HG02588 (cell line): Measurements from ENCODE around the gene DCLRE1B.

Source experiments
- ATAC-seq: cut with Tn5 transposase; IDR thresholded peaks from one replicate; pipeline ENCODE4 v1.9.1; 2021; ENCODE audit warnings: mild to moderate bottlenecking, moderate library complexity; ENCODE audit not compliant: unreplicated experiment

Gene DCLRE1B

GRCh38 chr1:113886417-113887401 is 18.4 kb upstream of the DCLRE1B start:
- ATAC-seq: no peak

- ATAC-seq: no peak
Observed at GRCh38 chr1:113887402-113888175, 17.5 kb upstream of the DCLRE1B start, which contains the start of gene BCL2L15. BCL2L15 (minus strand) TSS chr1:113887581; CDS start chr1:113887375, 206 bp downstream.

GRCh38 chr1:113890816-113891215 is 14.3 kb upstream of the DCLRE1B start:
- no peak for ATAC-seq

GRCh38 chr1:113891631-113892220 is 13.4 kb upstream of the DCLRE1B start:
- ATAC-seq: no peak

GRCh38 chr1:113893267-113893666 is 11.9 kb upstream of the DCLRE1B start:
- ATAC-seq: no peak

GRCh38 chr1:113895098-113895497 is 10.0 kb upstream of the DCLRE1B start:
- ATAC-seq: no peak

GRCh38 chr1:113895961-113896360 is 9.2 kb upstream of the DCLRE1B start:
- ATAC-seq: no peak

GRCh38 chr1:113898241-113898814 is 6.8 kb upstream of the DCLRE1B start:
- ATAC-seq: no peak

- no peak for ATAC-seq
Observed at GRCh38 chr1:113899111-113899510, 6.0 kb upstream of the DCLRE1B start.

GRCh38 chr1:113901191-113901590 is 3.9 kb upstream of the DCLRE1B start:
- ATAC-seq: no peak

GRCh38 chr1:113903501-113904292 is 1.4 kb upstream of the DCLRE1B start:
- no peak for ATAC-seq

GRCh38 chr1:113904293-113904673 is 843 bp upstream of the DCLRE1B start:
- peak; percentile 30 for ATAC-seq

- ATAC-seq: peak; percentile 1
Observed at GRCh38 chr1:113905435-113905861, 322 bp downstream of the DCLRE1B start.

GRCh38 chr1:113912594-113913311 is 7.6 kb downstream of the DCLRE1B start:
- ATAC-seq: no peak

- ATAC-seq: no peak
Observed at GRCh38 chr1:113913312-113913668, 8.2 kb downstream of the DCLRE1B start.

GRCh38 chr1:113913887-113914664 is 8.9 kb downstream of the DCLRE1B start:
- ATAC-seq: no peak

- no peak for ATAC-seq
Observed at GRCh38 chr1:113916974-113917373, 11.8 kb downstream of the DCLRE1B start.

GRCh38 chr1:113917400-113918082 is 12.4 kb downstream of the DCLRE1B start:
- ATAC-seq: no peak
